IPS DF 4.7 (cell line): ENCODE data around the gene RPL28.
A peak's percentile ranks its signal among the peaks of the same experiment; 100 is the strongest.
"Not testable (repeated sequence)": the region's sequence is repeated elsewhere in the genome, so short reads cannot be mapped to it uniquely, and the experiment has no call there.

ENCODE experiments used
- DNase-seq: peaks from one replicate; pipeline ENCODE4 v3.0.0-alpha.2; 2013; ENCODE audit warnings: low spot score; ENCODE audit errors: extremely low read depth

Gene RPL28

DNA sequence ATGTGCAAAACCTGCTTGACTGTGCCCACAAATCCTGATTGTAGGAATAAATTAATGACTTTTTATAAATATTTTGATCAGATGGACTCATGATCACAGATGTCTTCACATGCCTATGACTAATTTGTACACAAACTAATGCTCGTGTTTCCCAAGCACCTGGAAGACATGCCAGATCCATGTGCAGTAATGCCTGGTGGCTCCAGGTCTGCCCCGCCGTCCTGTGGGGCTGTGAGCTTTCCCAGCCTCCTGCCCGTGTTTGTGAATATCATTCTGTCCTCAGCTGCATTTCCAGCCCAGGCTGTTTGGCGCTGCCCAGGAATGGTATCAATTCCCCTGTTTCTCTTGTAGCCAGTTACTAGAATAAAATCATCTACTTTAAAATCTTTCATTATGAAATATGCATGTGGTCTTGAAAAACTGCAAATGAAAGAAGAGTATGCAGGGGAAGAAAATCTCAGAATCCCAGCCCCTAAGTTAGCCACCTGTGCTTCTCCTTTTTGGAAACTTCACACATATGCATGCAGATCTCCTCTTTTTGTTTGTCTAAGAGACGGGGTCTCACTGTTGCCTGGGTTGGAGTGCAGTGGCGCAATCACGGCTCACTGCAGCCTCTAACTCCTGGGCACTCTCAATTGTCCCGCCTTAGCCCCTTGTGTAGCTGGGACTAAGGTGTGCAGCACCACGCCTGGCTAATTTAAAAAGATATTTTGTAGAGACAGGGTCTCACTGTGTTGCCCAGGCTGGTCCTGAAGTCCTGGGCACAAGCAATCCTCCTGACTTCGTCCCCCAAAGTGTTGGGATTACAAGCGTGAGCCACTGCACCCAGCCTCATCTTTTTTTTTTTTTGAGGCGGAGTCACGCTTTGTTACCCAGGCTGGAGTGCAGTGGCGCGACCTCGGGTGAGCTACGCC lies 6.2 kb downstream of the RPL28 start:
- no peak for DNase-seq

DNA sequence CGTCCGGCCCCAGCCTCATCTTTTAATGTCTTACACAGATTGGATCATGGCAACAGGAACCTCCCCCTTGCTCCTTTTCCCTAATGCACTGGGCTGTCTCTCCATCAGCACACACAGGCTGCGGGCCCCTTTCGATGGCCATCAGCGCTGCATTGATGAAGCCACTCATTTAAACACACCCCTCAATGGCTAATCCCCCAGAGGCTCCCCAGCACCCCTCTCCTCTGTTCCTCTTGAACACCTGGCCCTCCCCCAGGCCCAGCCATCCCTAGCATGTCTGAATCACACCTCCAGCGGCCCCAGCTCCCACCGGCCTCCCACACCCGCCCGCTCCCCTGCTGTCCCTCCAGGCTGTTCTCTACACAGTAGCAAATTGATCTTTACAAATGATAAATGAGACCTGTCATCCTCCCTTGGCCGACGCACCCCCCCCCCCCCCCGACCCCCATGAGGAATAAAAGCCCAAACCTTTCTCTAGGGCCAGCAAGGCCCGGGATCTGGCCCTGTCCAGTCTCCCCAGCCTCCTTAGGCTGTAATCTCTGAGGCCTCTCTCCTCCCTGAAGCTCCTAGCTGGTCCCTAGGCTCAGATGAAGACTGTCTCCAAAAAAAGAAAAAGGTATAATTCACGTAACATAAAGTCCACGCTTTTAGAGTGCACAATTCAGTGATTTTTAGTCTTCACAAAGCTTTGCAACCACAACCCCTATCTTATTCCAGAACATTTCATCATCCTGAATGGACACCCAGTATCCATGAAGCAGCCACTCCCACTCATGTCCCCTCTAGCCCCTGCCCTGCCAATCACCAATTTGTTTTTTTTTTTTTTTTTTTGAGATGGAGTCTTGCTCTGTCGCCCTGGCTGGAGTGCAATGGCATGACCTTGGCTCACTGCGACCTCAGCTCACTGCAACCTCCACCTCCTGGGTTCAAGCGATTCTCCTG lies 7.4 kb downstream of the RPL28 start:
- DNase-seq, result no peak

DNA sequence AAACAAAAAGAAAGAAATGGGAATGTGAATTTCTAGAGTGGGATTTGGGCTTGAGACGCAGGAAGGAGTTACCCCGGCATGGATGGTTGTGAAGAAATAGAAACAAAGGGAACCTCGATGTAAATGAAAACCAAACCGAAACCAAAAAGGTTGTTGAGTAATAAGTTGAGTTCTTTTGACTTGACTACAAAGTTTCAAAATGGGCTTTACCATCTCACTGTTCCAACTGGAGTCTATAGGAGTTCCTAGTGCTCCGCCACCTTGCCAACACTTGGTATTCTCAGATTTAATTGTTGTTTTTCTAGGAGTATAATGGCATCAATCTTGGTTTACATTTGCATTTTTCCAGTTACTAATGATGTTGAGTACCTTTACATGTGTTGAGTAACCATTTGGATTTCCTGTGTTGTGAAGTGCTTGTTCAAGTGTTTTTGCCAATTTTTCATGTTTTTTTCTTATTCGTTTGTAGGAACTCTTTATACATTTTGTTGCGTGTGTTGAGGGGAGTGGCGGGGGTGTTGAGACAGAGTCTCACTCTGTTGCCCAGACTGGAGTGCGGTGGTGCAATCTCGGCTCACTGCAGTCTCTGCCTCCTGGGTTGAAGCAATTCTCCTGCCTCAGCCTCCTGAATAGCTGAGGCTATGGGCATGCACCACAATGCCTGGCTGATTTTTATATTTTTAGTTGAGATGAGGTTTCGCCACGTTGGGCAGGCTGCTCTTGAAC lies 12.6 kb downstream of the RPL28 start:
- no peak for DNase-seq

DNA sequence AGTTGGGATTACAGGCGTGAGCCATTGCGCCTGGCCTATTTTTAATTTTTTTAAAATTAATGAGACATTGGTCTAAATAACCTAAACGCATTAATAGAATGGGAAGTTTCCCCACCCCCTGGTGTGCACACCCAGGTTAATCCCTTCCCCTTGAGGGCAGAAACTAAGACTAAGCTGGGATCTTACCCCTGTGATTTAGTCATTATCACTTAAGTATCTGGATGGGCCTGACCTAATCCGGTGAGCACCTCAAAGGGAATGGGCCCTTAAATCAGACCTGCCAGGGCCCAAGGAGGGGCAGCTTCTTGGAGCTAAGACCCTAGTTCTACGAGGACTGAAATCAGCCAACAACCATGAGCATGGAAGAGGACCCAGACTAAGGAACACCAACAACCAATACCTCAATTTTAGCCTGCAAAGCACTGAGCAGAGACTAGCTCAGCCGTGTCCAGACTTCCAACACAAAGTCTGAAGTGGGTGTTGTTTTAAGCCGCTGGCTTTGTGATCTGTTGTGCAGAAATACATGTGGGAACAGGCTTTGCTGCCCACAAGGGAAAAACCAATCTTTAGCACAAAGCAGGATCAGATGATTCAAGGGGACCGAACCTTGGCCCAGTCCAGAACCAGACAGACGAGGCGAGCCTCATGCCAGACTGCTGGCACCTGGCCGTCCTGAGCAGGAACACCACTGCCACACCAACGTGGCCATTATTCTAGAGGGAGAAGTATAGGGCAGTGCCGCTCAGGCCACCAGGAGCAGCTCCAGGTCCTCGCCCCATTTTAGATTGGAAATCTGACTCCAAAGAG lies 14.8 kb downstream of the RPL28 start:
- no peak for DNase-seq

DNA sequence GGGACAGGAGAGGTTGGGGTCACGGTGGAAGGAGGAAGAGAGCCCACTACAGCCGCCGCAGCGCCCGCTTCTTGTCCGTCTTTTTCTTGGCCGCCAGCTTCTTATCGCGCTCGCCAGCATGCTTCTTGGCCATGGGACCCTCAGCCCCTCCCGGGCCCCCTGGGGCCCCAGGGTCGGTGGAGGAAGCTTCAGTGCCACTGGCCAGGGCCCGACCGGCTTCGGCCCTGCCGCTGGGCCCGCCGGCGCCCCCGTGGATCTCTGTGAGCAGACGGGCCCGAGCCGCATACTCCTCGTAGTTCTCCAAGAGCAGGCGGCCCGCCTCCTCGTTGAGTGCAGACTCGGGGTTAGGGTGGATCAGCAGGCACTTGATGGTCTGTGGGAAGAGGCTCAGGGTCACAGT lies 15.7 kb downstream of the RPL28 start:
- not testable (repeated sequence) for DNase-seq

DNA sequence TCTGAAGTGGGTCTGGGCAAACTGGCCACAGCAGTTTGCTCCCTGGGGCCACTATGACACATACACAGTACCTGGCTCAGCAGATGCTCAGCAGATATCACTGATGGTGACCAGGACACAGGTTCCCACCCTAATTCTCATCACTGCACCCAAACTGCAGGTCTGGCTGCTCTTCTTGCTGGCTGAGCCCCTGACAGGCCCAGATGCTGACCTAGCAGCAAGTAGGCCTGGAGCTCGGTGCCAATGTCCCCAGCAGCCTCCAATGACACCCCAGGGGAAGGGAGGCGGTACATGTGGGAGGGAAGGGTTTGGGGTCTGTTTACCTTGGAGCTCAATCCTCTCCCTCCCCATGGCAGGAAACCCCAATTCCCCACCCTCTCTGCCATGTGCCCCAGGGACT lies 16.8 kb downstream of the RPL28 start:
- no peak for DNase-seq

DNA sequence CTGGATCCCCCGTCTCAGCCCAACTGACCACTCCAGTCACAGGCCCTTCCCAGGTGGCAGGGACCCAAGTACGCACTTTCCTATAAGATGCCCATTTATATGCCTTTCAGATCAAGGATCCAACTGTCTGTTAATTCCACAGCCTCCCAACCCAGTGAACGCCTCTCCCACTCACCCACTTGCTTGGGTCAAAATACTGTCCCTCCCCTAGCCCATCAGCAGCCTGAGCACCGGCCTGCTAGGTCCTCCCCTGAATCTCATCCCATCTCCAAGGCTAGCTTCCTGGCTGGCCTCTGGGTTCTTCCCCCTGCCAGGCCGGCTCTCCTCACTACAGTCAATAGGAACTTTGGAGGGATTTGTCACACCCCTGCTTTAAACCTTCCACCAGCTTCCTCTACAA lies 19.9 kb downstream of the RPL28 start:
- no peak for DNase-seq

DNA sequence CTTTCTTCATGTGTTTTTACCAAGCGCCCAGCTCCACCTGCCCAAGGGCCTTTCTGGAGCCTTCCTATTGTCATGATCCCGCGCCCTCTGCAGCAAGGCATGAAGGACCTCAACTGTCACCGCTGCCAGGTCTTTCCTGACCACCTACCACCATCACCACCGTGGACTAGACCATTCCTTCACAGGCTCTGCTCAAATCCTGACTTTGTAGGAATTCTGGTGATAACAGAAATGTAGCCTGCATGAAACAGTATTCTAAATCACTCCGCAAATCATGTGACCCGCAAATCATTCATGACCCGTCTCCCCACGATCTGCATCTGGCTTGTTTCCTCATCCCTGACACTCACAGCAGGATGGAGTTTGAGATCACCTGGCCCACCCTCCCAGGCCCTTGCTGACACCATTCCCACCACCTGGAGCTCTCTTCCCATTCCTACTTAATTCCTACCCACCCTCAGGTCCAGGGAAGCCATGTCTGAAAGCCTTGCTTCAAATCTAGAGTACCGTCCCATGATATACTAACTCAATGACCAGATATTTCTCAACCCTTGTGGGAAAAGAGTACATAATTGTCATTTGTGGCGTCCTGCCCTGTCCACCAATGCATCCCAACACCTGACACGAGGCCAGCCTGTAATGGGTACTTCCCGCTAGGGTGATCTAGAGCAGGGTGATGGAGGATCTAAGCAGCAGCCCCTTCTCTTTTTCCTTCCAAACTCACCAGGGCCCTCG lies 20.5 kb downstream of the RPL28 start:
- no peak for DNase-seq

DNA sequence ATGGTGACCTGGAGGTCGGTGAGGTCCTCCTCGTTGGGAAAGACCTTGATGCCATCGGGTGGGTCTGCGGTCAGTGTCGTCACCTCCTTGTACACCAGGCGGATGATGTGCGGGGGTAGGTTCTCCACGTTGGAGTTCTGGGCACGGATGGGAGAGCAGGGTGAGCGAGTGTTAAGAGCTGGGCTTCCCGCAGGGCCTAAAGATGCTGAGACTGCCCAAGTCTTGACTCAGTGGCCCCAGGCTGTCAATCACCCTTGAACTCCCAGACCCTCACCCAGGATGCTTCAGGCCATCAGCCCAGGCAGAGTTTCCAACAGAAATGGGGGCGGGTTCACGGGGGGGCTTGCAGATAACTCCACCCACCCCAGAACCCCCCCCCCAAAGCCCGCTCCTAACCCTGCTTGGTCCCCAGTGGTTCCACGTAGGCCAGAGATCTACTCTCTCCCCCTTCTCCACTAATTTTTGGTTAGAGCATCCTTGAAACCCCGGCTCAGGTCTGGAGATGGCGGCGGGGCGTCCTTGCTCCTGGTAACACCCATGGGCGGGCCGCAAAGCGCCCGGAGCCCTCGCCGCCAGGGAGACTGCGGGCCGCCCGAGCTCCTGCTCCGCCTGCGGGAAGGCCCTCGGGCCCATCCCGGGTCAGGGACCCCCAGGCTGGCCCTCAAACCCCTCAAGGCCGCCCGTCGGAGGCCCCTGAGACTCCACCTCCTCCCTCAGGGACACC lies 21.3 kb downstream of the RPL28 start:
- DNase-seq, result no peak

DNA sequence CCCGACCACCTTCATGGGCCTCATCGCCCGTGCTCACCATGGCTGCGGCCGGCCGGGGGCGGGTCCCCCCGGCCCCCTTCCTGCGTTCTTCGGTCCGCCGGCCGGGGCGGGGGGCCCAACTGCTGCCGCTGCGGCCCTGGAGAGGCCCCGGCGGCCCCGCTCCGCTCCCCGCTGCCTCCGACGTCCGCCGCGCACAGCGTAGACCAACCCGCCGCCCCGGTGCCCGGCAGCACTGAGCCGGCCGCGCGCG lies 21.7 kb downstream of the RPL28 start, which contains the start of gene UBE2S:
Gene UBE2S (minus strand): TSS at position 239 of the 250 bp plus-strand sequence. CDS start 199 bp downstream, at position 40.
- DNase-seq, result not testable (repeated sequence)

DNA sequence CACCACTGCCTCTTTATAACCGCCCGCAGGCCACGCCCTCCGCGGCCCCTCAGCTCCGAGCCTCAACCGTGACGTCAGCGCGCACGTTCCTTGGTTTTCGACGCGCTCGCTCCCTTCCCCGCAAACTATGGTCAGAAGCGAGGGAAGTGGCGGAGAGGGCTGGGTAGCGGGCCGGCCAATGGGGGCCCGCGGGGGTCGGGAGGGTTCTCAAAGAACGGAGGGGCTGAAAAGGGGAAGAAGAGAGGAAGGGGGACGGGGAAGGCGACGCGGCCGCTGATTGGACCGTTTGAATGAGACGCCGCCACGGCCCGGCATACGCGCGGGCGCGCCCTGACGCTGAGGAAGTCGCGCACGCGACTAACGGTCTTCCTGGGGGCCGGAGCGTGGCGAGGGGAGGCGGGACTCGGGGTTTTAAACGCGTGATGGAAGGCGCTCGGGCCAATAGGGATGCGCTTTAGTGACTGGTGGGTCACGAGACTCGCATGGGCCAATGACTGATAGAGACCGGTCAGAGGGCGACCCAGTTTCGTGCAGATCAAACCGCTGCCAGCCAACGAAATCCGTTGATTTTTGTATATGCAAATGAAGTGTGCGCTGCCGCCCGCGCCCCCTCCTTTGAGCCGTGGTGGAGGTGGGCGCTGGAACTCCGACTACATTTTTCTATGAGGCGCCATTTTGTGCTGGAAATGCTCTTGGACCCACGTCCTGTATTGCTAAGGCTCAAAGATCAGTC lies 22.2 kb downstream of the RPL28 start:
- peak; percentile 95 for DNase-seq

DNA sequence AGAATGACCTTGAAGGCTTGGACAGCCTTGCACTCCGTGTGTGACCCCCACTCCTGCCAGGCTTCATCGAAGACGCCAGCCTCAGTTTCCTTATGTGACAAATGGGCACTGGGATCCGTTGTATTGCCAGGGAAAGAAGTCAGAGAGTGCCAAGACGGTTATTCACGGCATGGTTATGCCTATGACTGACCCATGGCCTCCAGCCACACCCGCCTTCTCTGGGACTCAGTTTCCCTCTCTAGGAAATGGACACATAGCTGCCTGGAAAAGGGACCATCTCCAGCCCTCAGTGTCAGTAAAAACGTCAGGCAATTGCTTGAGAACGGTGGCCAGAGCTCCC lies 22.8 kb downstream of the RPL28 start:
- no peak for DNase-seq

DNA sequence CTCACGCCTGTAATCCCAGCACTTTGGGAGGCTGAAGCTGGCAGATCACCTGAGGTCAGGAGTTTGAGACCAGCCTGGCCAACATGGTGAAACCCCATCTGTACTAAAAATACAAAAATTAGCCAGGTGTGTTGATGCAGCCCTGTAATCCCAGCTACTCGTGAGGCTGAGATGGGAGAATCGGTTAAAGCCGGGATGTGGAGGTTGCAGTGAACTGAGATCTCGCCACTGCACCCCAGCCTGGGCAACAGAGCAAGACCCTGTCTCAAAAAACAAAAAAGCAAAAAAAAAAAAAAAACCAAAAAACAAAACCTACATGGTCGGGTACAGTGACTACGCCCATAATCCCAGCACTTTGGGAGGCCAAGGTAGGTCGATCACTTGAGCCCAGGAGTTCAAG lies 23.4 kb downstream of the RPL28 start:
- not testable (repeated sequence) for DNase-seq

DNA sequence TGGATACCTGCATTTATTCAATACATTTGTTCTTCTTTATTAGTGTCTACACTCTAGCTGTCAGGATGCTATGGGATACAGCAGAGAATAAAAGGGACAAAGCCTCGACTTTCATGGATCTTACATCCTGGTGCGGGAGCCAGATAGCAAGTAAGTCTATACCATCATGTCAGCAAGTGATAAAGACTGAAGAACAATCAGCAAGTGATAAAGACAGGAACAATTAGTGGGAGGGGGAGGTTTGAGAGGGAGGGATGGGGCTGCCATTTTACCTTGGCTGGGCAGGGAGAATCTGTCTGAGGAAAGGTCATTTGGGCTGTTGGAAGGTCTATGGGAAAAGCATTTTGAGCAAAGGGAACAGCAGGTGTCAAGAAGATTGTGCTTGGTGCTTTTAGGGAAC lies 24.4 kb downstream of the RPL28 start:
- DNase-seq, result no peak

DNA sequence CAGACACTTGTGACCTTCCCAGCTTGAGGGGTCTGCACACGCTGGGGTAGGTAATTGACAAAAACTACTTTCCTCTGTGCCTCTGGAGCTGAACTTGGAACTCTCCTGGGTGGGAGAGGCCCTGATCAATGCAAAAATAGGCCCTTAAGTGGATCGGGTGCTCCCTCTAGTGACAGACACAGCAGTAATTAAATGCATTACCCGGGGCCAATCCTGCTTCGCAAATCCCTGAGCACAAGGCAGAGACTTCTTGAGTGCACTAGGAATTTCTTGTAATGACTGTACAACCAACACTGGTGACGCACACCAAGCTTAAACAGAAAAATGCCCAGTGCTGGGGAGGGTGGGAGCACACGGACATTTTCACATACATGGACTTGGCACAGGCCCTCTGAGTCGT lies 32.5 kb downstream of the RPL28 start:
- DNase-seq, result no peak

DNA sequence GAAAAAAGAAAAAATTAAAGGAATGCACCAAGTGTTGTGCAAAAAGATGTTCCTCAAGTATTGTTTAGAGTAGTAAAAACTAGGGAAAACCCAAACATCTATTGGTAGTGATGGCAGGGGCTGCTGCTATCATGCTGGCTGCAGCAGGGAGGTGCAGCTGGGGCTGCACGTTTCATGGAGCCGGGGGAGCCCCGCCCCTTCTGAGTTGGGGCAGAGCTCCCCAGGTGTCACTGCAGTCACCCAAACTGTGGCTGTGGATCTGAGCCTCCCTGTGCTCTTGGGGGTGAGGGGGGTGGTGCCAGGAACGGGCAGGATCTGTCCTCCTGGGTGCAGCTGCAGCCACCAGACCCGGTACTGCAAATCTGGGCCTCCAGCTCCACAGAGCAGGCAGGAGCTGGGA lies 33.4 kb downstream of the RPL28 start:
- no peak for DNase-seq

DNA sequence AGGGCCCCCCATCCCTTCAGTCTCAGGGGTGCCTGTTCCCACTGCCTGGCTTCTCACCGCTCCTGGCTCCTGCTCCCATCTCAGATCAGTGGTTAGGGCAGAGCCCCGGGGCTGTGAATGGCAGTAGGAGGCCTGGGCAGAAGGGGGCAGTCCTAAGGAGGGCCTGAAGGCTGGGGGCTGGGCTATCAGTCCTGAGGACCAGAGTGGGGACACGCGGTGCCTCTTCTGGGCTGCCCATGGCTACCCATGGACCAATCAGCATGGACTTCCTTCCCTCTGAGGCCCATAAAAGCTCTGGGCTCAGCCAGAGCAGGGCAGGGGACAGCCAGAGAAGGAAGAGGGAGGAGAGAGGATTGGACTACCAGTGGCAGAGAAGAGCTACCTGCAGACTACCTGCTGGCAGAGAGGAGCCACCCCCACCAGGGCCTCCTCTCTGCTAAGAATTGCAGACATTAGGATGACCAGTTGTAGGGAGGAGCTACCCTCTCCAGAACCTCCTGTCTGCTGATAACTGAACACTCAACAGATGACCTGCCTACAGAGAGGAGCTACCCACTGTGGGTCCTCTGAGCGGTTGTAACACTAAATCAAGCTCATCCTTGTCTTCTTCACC lies 34.0 kb downstream of the RPL28 start:
- no peak for DNase-seq

DNA sequence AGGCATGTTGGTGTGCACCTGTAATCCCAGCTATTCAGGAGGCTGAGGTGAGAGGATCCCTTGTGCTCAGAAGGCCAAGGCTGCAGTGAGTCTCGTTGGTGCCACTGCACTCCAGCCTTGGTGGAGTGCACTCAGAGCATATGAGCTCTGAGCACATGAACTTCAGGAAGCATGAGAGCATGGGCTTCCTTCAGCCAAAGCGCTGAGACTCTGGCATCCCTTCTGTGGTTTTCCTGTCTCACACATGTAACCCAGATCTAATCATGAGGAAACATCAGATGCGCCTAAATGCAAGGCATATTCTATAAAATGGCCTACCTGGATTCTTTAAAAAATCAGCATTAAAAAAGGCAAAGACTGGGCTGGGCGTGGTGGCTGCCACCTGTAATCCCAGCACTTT lies 35.5 kb downstream of the RPL28 start:
- DNase-seq, result not testable (repeated sequence)
